Measurements from ENCODE around the gene SBK3. TPM values are rescaled to one million over a fixed set of nuclear protein-coding genes. Genes with fewer than 3 reads are reported as not detected.

The SBK3 gene
- total and polyA plus RNA-seq, 10 of the 15 experiments (the other 5 are each of a cell fraction or from before 2014, with no cell fraction given): not detected

DNA sequence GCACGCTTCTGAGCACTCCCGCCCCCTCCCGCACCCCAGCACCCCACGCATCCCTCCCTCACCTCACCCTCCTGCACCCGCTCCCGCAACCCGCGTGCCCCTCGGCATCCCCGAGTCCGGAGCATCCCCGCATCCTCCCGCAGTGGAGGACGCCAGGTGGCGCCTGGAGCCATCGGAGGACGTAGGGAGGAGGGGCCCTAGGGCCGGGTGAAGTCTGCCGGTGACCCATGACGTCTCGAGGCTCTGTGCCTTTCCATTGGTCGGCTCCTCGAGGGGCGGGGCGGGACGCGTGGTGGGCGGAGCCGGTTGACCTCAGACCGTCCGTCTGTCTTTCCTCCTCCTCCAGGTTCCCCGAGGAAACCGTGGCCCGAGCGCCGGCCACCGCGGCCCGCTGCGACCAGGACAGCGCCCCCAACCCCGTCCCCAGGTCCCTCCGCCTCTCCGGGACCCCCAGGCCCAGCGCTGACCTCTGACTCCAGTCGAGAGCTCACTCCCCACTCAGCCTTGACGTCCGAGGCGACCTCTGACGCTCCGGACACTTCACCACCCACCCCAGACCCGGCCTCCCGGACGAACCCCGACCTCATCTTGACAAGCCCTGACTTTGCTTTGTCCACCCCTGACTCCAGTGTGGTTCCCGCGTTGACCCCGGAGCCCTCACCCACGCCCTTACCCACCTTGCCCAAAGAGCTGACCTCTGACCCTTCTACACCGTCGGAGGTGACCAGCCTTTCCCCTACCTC is 28.3 kb downstream of the SBK3 start (continued):
- TF ChIP-seq, protein P1, sequence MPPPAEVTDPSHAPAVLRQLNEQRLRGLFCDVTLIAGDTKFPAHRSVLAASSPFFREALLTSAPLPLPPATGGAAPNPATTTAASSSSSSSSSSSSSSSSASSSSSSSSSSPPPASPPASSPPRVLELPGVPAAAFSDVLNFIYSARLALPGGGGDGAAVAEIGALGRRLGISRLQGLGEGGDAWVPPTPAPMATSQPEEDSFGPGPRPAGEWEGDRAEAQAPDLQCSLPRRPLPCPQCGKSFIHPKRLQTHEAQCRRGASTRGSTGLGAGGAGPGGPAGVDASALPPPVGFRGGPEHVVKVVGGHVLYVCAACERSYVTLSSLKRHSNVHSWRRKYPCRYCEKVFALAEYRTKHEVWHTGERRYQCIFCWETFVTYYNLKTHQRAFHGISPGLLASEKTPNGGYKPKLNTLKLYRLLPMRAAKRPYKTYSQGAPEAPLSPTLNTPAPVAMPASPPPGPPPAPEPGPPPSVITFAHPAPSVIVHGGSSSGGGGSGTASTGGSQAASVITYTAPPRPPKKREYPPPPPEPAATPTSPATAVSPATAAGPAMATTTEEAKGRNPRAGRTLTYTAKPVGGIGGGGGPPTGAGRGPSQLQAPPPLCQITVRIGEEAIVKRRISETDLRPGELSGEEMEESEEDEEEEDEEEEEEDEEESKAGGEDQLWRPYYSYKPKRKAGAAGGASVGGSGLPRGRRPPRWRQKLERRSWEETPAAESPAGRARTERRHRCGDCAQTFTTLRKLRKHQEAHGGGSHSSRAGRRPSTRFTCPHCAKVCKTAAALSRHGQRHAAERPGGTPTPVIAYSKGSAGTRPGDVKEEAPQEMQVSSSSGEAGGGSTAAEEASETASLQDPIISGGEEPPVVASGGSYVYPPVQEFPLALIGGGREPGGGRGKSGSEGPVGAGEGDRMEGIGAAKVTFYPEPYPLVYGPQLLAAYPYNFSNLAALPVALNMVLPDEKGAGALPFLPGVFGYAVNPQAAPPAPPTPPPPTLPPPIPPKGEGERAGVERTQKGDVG (CRISPR knock-in tag; IDR thresholded peaks at IDR 0.05): no peak
- TF ChIP-seq RELA (IDR thresholded peaks at IDR 0.05; ENCODE audit: borderline replicate concordance, partially characterized antibody): peak; percentile 41
- peak in 1 of 2 experiments; percentile 94; a peak in 1 of 4 replicates for TF ChIP-seq CEBPB (IDR thresholded peaks at IDR 0.05; ENCODE audit: borderline replicate concordance in 1 of 2, low read depth in 2 of 2, low read length in 2 of 2)
- no peak for TF ChIP-seq NRF1 (conservative IDR thresholded peaks at IDR 0.05; ENCODE audit: low read depth, low read length)
- no peak for TF ChIP-seq JUNB (IDR thresholded peaks at IDR 0.05)
- peak; percentile 67; the same call in 1 of the 2 replicates for TF ChIP-seq GATAD2B (conservative IDR thresholded peaks at IDR 0.05; ENCODE audit: low read depth)
- TF ChIP-seq, protein P2, sequence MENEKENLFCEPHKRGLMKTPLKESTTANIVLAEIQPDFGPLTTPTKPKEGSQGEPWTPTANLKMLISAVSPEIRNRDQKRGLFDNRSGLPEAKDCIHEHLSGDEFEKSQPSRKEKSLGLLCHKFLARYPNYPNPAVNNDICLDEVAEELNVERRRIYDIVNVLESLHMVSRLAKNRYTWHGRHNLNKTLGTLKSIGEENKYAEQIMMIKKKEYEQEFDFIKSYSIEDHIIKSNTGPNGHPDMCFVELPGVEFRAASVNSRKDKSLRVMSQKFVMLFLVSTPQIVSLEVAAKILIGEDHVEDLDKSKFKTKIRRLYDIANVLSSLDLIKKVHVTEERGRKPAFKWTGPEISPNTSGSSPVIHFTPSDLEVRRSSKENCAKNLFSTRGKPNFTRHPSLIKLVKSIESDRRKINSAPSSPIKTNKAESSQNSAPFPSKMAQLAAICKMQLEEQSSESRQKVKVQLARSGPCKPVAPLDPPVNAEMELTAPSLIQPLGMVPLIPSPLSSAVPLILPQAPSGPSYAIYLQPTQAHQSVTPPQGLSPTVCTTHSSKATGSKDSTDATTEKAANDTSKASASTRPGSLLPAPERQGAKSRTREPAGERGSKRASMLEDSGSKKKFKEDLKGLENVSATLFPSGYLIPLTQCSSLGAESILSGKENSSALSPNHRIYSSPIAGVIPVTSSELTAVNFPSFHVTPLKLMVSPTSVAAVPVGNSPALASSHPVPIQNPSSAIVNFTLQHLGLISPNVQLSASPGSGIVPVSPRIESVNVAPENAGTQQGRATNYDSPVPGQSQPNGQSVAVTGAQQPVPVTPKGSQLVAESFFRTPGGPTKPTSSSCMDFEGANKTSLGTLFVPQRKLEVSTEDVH (IDR thresholded peaks at IDR 0.05; ENCODE audit: low read depth, partially characterized antibody): no peak
- TF ChIP-seq SIN3A (IDR thresholded peaks at IDR 0.05; ENCODE audit: low read depth, low read length): no peak
- no peak for TF ChIP-seq SREBF1 (IDR thresholded peaks at IDR 0.05; ENCODE audit: low read length)
- TF ChIP-seq FOXM1 (IDR thresholded peaks at IDR 0.05; ENCODE audit: low read depth, low read length): no peak
- TF ChIP-seq JUND (IDR thresholded peaks at IDR 0.05; ENCODE audit: low read depth, low read length): no peak
- no peak for TF ChIP-seq TBL1XR1 (IDR thresholded peaks at IDR 0.05; ENCODE audit: low read depth, low read length)
- TF ChIP-seq SUZ12 (IDR thresholded peaks at IDR 0.05; ENCODE audit: unreplicated experiment): no peak
- TF ChIP-seq FOXK2 (IDR thresholded peaks at IDR 0.05): no peak
- no peak for TF ChIP-seq ZNF622 (IDR thresholded peaks at IDR 0.05)
- TF ChIP-seq CREM (IDR thresholded peaks at IDR 0.05; ENCODE audit: low read depth): peak; percentile 98
- TF ChIP-seq MYC (IDR thresholded peaks at IDR 0.05; ENCODE audit: insufficient read depth, insufficient read length, insufficient replicate concordance, low read length, severe bottlenecking): no peak
- no peak for TF ChIP-seq RCOR1 (conservative IDR thresholded peaks at IDR 0.05; ENCODE audit: low read depth, low read length)
- TF ChIP-seq GABPA (IDR thresholded peaks at IDR 0.05; ENCODE audit: low read depth): no peak
- TF ChIP-seq SMAD5 (IDR thresholded peaks at IDR 0.05; ENCODE audit: low read depth): no peak
- TF ChIP-seq NFXL1 (IDR thresholded peaks at IDR 0.05; ENCODE audit: borderline replicate concordance): no peak
- TF ChIP-seq SIX5 (IDR thresholded peaks at IDR 0.05; ENCODE audit: low read depth, low read length, severe bottlenecking): no peak
- no peak for TF ChIP-seq ATF7 (IDR thresholded peaks at IDR 0.05; ENCODE audit: low read depth)
- no peak for TF ChIP-seq PAX8 (IDR thresholded peaks at IDR 0.05)
- 0 out of 2 replicates have a peak, but pooled peaks have one; percentile 33 for TF ChIP-seq MEF2A (IDR thresholded peaks at IDR 0.05; ENCODE audit: insufficient read depth, low read depth, low read length)
